ENCODE results near the gene FHIT.

GRCh38 chr3:61073566-61074165, 177.6 kb downstream of the FHIT start:
- TF ChIP-seq CTCF (conservative IDR thresholded peaks at IDR 0.05) (no peak), EZH2 (IDR thresholded peaks at IDR 0.05; ENCODE audit: low read depth) (no peak)

Measured in PC-9 (cell line).